HG03103 (cell line): ENCODE measurements around the gene OSBPL7.

Experiments
- ATAC-seq: cut with Tn5 transposase; IDR thresholded peaks from one replicate; pipeline ENCODE4 v1.9.1; 2021; ENCODE audit warnings: low read depth; ENCODE audit not compliant: unreplicated experiment

OSBPL7 gene

GRCh38 chr17:47808036-47808829 lies 13.4 kb downstream of the OSBPL7 start:
- no peak for ATAC-seq

GRCh38 chr17:47807421-47807820 lies 14.2 kb downstream of the OSBPL7 start:
- no peak for ATAC-seq

GRCh38 chr17:47806913-47807255 lies 14.7 kb downstream of the OSBPL7 start:
- ATAC-seq, result no peak

GRCh38 chr17:47806026-47806912 lies 15.3 kb downstream of the OSBPL7 start:
- ATAC-seq, result no peak

GRCh38 chr17:47804461-47804860 lies 17.1 kb downstream of the OSBPL7 start:
- no peak for ATAC-seq

GRCh38 chr17:47803751-47804150 lies 17.8 kb downstream of the OSBPL7 start:
- no peak for ATAC-seq

- ATAC-seq, result no peak
These were observed 18.4 kb downstream of the OSBPL7 start for GRCh38 chr17:47803201-47803600.

- ATAC-seq, result no peak
These were observed 19.1 kb downstream of the OSBPL7 start for GRCh38 chr17:47802341-47803022.

- no peak for ATAC-seq
These were observed 19.7 kb downstream of the OSBPL7 start for GRCh38 chr17:47801906-47802305.

- no peak for ATAC-seq
These were observed 20.3 kb downstream of the OSBPL7 start for GRCh38 chr17:47801176-47801765.

- no peak for ATAC-seq
These were observed 20.9 kb downstream of the OSBPL7 start for GRCh38 chr17:47800686-47801085.

- no peak for ATAC-seq
These were observed 23.8 kb downstream of the OSBPL7 start for GRCh38 chr17:47797797-47798196.

GRCh38 chr17:47792979-47793378 lies 28.6 kb downstream of the OSBPL7 start:
- ATAC-seq, result no peak

GRCh38 chr17:47792457-47792856 lies 29.1 kb downstream of the OSBPL7 start:
- no peak for ATAC-seq

GRCh38 chr17:47791025-47791424 lies 30.6 kb downstream of the OSBPL7 start:
- no peak for ATAC-seq

- no peak for ATAC-seq
These were observed 31.7 kb downstream of the OSBPL7 start for GRCh38 chr17:47789611-47790561.

GRCh38 chr17:47785538-47786123 lies 36.0 kb downstream of the OSBPL7 start:
- ATAC-seq, result no peak

GRCh38 chr17:47781397-47781796 lies 40.2 kb downstream of the OSBPL7 start:
- no peak for ATAC-seq

GRCh38 chr17:47778184-47778635 lies 43.4 kb downstream of the OSBPL7 start:
- ATAC-seq, result no peak
